HepG2 (cell line): ENCODE measurements around the gene CCSER2.

Experiments used
- DMAP1 ChIP-seq: IDR thresholded peaks from 2 replicates; pipeline ENCODE4 v1.6.1; 2016
- GTF2F1 ChIP-seq: fragments of 150-350 bp; IDR thresholded peaks from 2 replicates; pipeline ENCODE4 v1.6.1; 2014; ENCODE audit warnings: low read length
- HNRNPL ChIP-seq: fragments of 200-400 bp; formaldehyde crosslinking; IDR thresholded peaks from 2 replicates; pipeline ENCODE4 v1.6.1; 2017; ENCODE audit warnings: mild to moderate bottlenecking, low read depth, low read length
- MEF2D ChIP-seq: sonication (generic); formaldehyde crosslinking; IDR thresholded peaks from 2 replicates; pipeline ENCODE4 v1.5.1; 2020; ENCODE audit warnings: mild to moderate bottlenecking, missing genetic modification reagents
- NFRKB ChIP-seq: fragments of 450-650 bp; IDR thresholded peaks from 2 replicates; pipeline ENCODE4 v1.6.1; 2017
- POLR2A ChIP-seq, 2 experiments: IDR thresholded peaks; 2 replicates each; pipeline ENCODE4 v1.6.1; 2011; ENCODE audit warnings: low read depth in 2 of 2, low read length in 2 of 2, mild to moderate bottlenecking in 1 of 2, moderate library complexity in 1 of 2; ENCODE audit not compliant: insufficient read depth in 1 of 2
- ZNF292 ChIP-seq: sonication (generic); formaldehyde crosslinking; IDR thresholded peaks from 2 replicates; pipeline ENCODE4 v1.8.1; 2022; ENCODE audit warnings: mild to moderate bottlenecking, low read depth, missing genetic modification reagents, borderline replicate concordance
- ZNF446 ChIP-seq: sonication (generic); formaldehyde crosslinking; IDR thresholded peaks from 2 replicates; pipeline ENCODE4 v1.5.0; 2020; ENCODE audit warnings: mild to moderate bottlenecking, missing genetic modification reagents
- ZNF740 ChIP-seq: sonication (generic); formaldehyde crosslinking; IDR thresholded peaks from 2 replicates; pipeline ENCODE4 v1.4.0; 2020; ENCODE audit warnings: missing genetic modification reagents
- ZNF878 ChIP-seq: sonication (generic); formaldehyde crosslinking; IDR thresholded peaks from 2 replicates; pipeline ENCODE4 v1.8.1; 2023; ENCODE audit warnings: mild to moderate bottlenecking, missing genetic modification reagents, moderate library complexity
- TF ChIP-seq, protein P1 (sequence below), 2 experiments: IDR thresholded peaks; 2 replicates each; pipeline ENCODE4 v1.6.1; 2011 to 2012; ENCODE audit warnings: low read length in 2 of 2, borderline replicate concordance in 1 of 2, low read depth in 1 of 2, mild to moderate bottlenecking in 1 of 2, moderate library complexity in 1 of 2
- TF ChIP-seq, protein P2 (sequence below): sonication (generic); formaldehyde crosslinking; IDR thresholded peaks from 2 replicates; pipeline ENCODE4 v1.5.0; 2020; ENCODE audit warnings: mild to moderate bottlenecking, missing genetic modification reagents, moderate library complexity
- TF ChIP-seq, protein P3 (sequence below): sonication (generic); formaldehyde crosslinking; IDR thresholded peaks from 2 replicates; pipeline ENCODE4 v1.9.0; 2021; ENCODE audit warnings: missing genetic modification reagents, borderline replicate concordance
- TF ChIP-seq, protein P4 (sequence below): fragments of 450-650 bp; IDR thresholded peaks from 2 replicates; pipeline ENCODE4 v1.6.1; 2017

GRCh38 chr10:84397735-84398144, 69.4 kb downstream of the CCSER2 start:
- TF ChIP-seq, protein P1, sequence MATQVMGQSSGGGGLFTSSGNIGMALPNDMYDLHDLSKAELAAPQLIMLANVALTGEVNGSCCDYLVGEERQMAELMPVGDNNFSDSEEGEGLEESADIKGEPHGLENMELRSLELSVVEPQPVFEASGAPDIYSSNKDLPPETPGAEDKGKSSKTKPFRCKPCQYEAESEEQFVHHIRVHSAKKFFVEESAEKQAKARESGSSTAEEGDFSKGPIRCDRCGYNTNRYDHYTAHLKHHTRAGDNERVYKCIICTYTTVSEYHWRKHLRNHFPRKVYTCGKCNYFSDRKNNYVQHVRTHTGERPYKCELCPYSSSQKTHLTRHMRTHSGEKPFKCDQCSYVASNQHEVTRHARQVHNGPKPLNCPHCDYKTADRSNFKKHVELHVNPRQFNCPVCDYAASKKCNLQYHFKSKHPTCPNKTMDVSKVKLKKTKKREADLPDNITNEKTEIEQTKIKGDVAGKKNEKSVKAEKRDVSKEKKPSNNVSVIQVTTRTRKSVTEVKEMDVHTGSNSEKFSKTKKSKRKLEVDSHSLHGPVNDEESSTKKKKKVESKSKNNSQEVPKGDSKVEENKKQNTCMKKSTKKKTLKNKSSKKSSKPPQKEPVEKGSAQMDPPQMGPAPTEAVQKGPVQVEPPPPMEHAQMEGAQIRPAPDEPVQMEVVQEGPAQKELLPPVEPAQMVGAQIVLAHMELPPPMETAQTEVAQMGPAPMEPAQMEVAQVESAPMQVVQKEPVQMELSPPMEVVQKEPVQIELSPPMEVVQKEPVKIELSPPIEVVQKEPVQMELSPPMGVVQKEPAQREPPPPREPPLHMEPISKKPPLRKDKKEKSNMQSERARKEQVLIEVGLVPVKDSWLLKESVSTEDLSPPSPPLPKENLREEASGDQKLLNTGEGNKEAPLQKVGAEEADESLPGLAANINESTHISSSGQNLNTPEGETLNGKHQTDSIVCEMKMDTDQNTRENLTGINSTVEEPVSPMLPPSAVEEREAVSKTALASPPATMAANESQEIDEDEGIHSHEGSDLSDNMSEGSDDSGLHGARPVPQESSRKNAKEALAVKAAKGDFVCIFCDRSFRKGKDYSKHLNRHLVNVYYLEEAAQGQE (IDR thresholded peaks at IDR 0.05; ENCODE audit: borderline replicate concordance in 1 of 2, low read depth in 1 of 2, low read length in 2 of 2): no peak
- TF ChIP-seq, protein P2, sequence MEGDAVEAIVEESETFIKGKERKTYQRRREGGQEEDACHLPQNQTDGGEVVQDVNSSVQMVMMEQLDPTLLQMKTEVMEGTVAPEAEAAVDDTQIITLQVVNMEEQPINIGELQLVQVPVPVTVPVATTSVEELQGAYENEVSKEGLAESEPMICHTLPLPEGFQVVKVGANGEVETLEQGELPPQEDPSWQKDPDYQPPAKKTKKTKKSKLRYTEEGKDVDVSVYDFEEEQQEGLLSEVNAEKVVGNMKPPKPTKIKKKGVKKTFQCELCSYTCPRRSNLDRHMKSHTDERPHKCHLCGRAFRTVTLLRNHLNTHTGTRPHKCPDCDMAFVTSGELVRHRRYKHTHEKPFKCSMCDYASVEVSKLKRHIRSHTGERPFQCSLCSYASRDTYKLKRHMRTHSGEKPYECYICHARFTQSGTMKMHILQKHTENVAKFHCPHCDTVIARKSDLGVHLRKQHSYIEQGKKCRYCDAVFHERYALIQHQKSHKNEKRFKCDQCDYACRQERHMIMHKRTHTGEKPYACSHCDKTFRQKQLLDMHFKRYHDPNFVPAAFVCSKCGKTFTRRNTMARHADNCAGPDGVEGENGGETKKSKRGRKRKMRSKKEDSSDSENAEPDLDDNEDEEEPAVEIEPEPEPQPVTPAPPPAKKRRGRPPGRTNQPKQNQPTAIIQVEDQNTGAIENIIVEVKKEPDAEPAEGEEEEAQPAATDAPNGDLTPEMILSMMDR (CRISPR knock-in tag): no peak
- TF ChIP-seq HNRNPL (no peak), GTF2F1 (no peak), DMAP1 (CRISPR knock-in tag) (no peak), ZNF740 (CRISPR knock-in tag) (no peak), ZNF292 (CRISPR knock-in tag) (no peak), NFRKB (no peak), POLR2A (IDR thresholded peaks at IDR 0.05; ENCODE audit: insufficient read depth in 1 of 2, low read depth in 2 of 2, low read length in 2 of 2) (no peak), ZNF446 (CRISPR knock-in tag) (no peak), ZNF878 (CRISPR knock-in tag) (no peak), MEF2D (CRISPR knock-in tag) (no peak)
- TF ChIP-seq, protein P3, sequence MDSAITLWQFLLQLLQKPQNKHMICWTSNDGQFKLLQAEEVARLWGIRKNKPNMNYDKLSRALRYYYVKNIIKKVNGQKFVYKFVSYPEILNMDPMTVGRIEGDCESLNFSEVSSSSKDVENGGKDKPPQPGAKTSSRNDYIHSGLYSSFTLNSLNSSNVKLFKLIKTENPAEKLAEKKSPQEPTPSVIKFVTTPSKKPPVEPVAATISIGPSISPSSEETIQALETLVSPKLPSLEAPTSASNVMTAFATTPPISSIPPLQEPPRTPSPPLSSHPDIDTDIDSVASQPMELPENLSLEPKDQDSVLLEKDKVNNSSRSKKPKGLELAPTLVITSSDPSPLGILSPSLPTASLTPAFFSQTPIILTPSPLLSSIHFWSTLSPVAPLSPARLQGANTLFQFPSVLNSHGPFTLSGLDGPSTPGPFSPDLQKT (CRISPR knock-in tag): no peak
- TF ChIP-seq, protein P4, sequence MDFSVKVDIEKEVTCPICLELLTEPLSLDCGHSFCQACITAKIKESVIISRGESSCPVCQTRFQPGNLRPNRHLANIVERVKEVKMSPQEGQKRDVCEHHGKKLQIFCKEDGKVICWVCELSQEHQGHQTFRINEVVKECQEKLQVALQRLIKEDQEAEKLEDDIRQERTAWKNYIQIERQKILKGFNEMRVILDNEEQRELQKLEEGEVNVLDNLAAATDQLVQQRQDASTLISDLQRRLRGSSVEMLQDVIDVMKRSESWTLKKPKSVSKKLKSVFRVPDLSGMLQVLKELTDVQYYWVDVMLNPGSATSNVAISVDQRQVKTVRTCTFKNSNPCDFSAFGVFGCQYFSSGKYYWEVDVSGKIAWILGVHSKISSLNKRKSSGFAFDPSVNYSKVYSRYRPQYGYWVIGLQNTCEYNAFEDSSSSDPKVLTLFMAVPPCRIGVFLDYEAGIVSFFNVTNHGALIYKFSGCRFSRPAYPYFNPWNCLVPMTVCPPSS: no peak
